Epithelial cell of esophagus (primary cell): ENCODE measurements around the gene UFSP1.
"Not testable (repeated sequence)": the region's sequence is repeated elsewhere in the genome, so short reads cannot be mapped to it uniquely, and the experiment has no call there.

ENCODE experiments used
- DNase-seq: peaks from one replicate; pipeline ENCODE4 v3.0.0; 2010; ENCODE audit warnings: low read depth
- H3K4me3 ChIP-seq: 2 replicates; pipeline ENCODE4 v1.5.1; 2011; ENCODE audit warnings: mild to moderate bottlenecking, low read length, control low read depth
- CTCF ChIP-seq: IDR thresholded peaks from 2 replicates; pipeline ENCODE4 v1.5.1; 2011; ENCODE audit warnings: low read depth, mild to moderate bottlenecking, low read length, control low read depth, inconsistent platforms; ENCODE audit not compliant: insufficient read depth; ENCODE audit errors: missing control alignments

The UFSP1 gene

GRCh38 chr7:100914879-100915447 is 25.4 kb upstream of the UFSP1 start:
- H3K4me3 ChIP-seq: no peak overlapping the region
- peak; percentile 70 for DNase-seq
- TF ChIP-seq CTCF: no peak

GRCh38 chr7:100914208-100914878 is 24.8 kb upstream of the UFSP1 start:
- TF ChIP-seq CTCF: no peak
- no peak overlapping the region for H3K4me3 ChIP-seq

GRCh38 chr7:100911484-100911883 is 22.0 kb upstream of the UFSP1 start:
- no peak for TF ChIP-seq CTCF
- DNase-seq: no peak
- no peak overlapping the region for H3K4me3 ChIP-seq

More at GRCh38 chr7:100914208-100914878, 24.8 kb upstream of the UFSP1 start:
- DNase-seq: no peak

- H3K4me3 ChIP-seq, DNase-seq: not testable (repeated sequence)
Measured at GRCh38 chr7:100910443-100910842, 20.9 kb upstream of the UFSP1 start.

GRCh38 chr7:100908512-100908911 is 19.0 kb upstream of the UFSP1 start:
- H3K4me3 ChIP-seq: no peak overlapping the region
- no peak for DNase-seq
- TF ChIP-seq CTCF: no peak

GRCh38 chr7:100902638-100903037 is 13.1 kb upstream of the UFSP1 start:
- H3K4me3 ChIP-seq: no peak overlapping the region
- no peak for TF ChIP-seq CTCF
- DNase-seq: no peak

GRCh38 chr7:100901921-100902332 is 12.4 kb upstream of the UFSP1 start:
- DNase-seq: no peak
- H3K4me3 ChIP-seq: no peak overlapping the region
- TF ChIP-seq CTCF: no peak
